NCI-H2171 (cell line): Measurements from ENCODE around the gene ZCCHC7.
"Not testable (repeated sequence)": the region's sequence is repeated elsewhere in the genome, so short reads cannot be mapped to it uniquely, and the experiment has no call there.

Experiments used
- DNase-seq: peaks from one replicate; lab custom pipeline; 2025; lab: John Stamatoyannopoulos, UW

Gene ZCCHC7

GRCh38 chr9:37121881-37122280, 1.5 kb downstream of the ZCCHC7 start:
- DNase-seq = no peak

GRCh38 chr9:37126214-37126788, 5.9 kb downstream of the ZCCHC7 start:
- DNase-seq = no peak

GRCh38 chr9:37127018-37127417, 6.6 kb downstream of the ZCCHC7 start:
- no peak for DNase-seq

GRCh38 chr9:37128051-37128450, 7.7 kb downstream of the ZCCHC7 start:
- DNase-seq = no peak

GRCh38 chr9:37134166-37134565, 13.8 kb downstream of the ZCCHC7 start:
- no peak for DNase-seq

- DNase-seq = no peak
These were observed 20.6 kb downstream of the ZCCHC7 start for GRCh38 chr9:37141015-37141414.

GRCh38 chr9:37144762-37145161, 24.4 kb downstream of the ZCCHC7 start:
- DNase-seq = no peak

- DNase-seq = no peak
These were observed 26.0 kb downstream of the ZCCHC7 start for GRCh38 chr9:37146410-37146809.

GRCh38 chr9:37148181-37148580, 27.8 kb downstream of the ZCCHC7 start:
- DNase-seq = no peak

GRCh38 chr9:37149666-37150308, 29.4 kb downstream of the ZCCHC7 start:
- no peak for DNase-seq

GRCh38 chr9:37150415-37150814, 30.0 kb downstream of the ZCCHC7 start:
- DNase-seq = no peak

GRCh38 chr9:37151812-37152211, 31.4 kb downstream of the ZCCHC7 start:
- no peak for DNase-seq

GRCh38 chr9:37152365-37152764, 32.0 kb downstream of the ZCCHC7 start:
- no peak for DNase-seq

GRCh38 chr9:37155601-37156000, 35.2 kb downstream of the ZCCHC7 start:
- no peak for DNase-seq

- no peak for DNase-seq
These were observed 35.8 kb downstream of the ZCCHC7 start for GRCh38 chr9:37156205-37156604.

GRCh38 chr9:37156781-37157356, 36.5 kb downstream of the ZCCHC7 start:
- DNase-seq = no peak

GRCh38 chr9:37157726-37158377, 37.5 kb downstream of the ZCCHC7 start:
- DNase-seq = no peak

- no peak for DNase-seq
These were observed 42.9 kb downstream of the ZCCHC7 start for GRCh38 chr9:37163299-37163698.

GRCh38 chr9:37164335-37164734, 44.0 kb downstream of the ZCCHC7 start:
- not testable (repeated sequence) for DNase-seq

- no peak for DNase-seq
These were observed 45.3 kb downstream of the ZCCHC7 start for GRCh38 chr9:37165644-37166043.

GRCh38 chr9:37167456-37168047, 47.2 kb downstream of the ZCCHC7 start:
- DNase-seq = no peak

GRCh38 chr9:37172557-37172956, 52.2 kb downstream of the ZCCHC7 start:
- no peak for DNase-seq

- no peak for DNase-seq
These were observed 53.9 kb downstream of the ZCCHC7 start for GRCh38 chr9:37174247-37174646.
